T-cell (primary cell): ENCODE data around the gene SERPINA6. TPM values are rescaled to one million over a fixed set of nuclear protein-coding genes. Genes with fewer than 3 reads are reported as not detected.
"Not testable (repeated sequence)": the region's sequence is repeated elsewhere in the genome, so short reads cannot be mapped to it uniquely, and the experiment has no call there.

Experiments
- ATAC-seq, 4 experiments: fragments of 200-7000 bp in 3 of 4; fragments of 150-1000 bp in 1 of 4; cut with Tn5 transposase; replicated peaks in 1 of 4; 1 replicate in 3 of 4; 2 replicates in 1 of 4; pipeline ENCODE4 v1.10.0; 2021; ENCODE audit warnings: moderate library complexity in 3 of 4, mild to moderate bottlenecking in 2 of 4, moderate number of reproducible peaks in 1 of 4
- CTCF ChIA-PET, 2 donors: fragments of 300-600 bp; sonication (Branson Sonifier 250); formaldehyde crosslinking; loops; one replicate each; lab custom pipeline; 2022; ENCODE audit warnings: antibody characterized with exemption in 2 of 2; lab: Charles Lee
- POLR2A ChIA-PET, 2 donors: fragments of 300-600 bp; sonication (Branson Sonifier 250); formaldehyde crosslinking; loops; one replicate each; lab custom pipeline; 2022; ENCODE audit warnings: antibody characterized with exemption in 2 of 2; lab: Charles Lee
- DNase-seq, 35 experiments: peaks; one replicate each; pipeline versions ENCODE4 v3.0.0 to v3.0.0-alpha.2; 2013 to 2023
- H3K27ac ChIP-seq: one replicate; pipeline ENCODE4 v1.5.1; 2013; ENCODE audit warnings: low read length
- H3K27me3 ChIP-seq, 2 experiments: replicated peaks in 1 of 2; 1 replicate in 1 of 2; 2 replicates in 1 of 2; pipeline versions ENCODE4 v1.6.1 to v1.7.0; 2013; ENCODE audit warnings: low read length in 1 of 2, mixed read lengths in 1 of 2; ENCODE audit not compliant: control insufficient read depth in 2 of 2, insufficient read depth in 2 of 2; ENCODE audit errors: extremely low read depth in 1 of 2
- H3K36me3 ChIP-seq, 2 donors: 1 replicate in 1 of 2; 2 replicates in 1 of 2; pipeline versions ENCODE4 v1.6.1 to v1.7.0; 2013; ENCODE audit warnings: low read length in 1 of 2; ENCODE audit not compliant: control insufficient read depth in 2 of 2, insufficient read depth in 1 of 2; ENCODE audit errors: extremely low read depth in 1 of 2
- H3K4me1 ChIP-seq, 2 experiments: 1 replicate in 1 of 2; 2 replicates in 1 of 2; pipeline versions ENCODE4 v1.6.1 to v1.7.0; 2013; ENCODE audit warnings: low read length in 2 of 2, mixed read lengths in 1 of 2; ENCODE audit not compliant: insufficient read depth in 2 of 2, control insufficient read depth in 1 of 2; ENCODE audit errors: extremely low read depth in 1 of 2
- H3K4me3 ChIP-seq, 2 donors: 1 replicate in 1 of 2; 2 replicates in 1 of 2; pipeline versions ENCODE4 v1.5.1 to v1.7.0; 2013; ENCODE audit warnings: mild to moderate bottlenecking in 2 of 2, low read length in 1 of 2, moderate library complexity in 1 of 2; ENCODE audit not compliant: control insufficient read depth in 1 of 2; ENCODE audit errors: extremely low read depth in 1 of 2
- H3K9me3 ChIP-seq: 2 replicates; pipeline ENCODE4 v1.7.0; 2013
- H3K27ac Mint-ChIP-seq, 2 donors: one replicate each; pipeline ENCODE4 v1.8.0; 2020 to 2021; ENCODE audit warnings: mild to moderate bottlenecking in 2 of 2, mixed read lengths in 2 of 2
- H3K27me3 Mint-ChIP-seq, 2 donors: one replicate each; pipeline ENCODE4 v1.8.0; 2021 to 2022; ENCODE audit warnings: mixed read lengths in 2 of 2
- H3K36me3 Mint-ChIP-seq: one replicate; pipeline ENCODE4 v1.8.0; 2021; ENCODE audit warnings: mixed read lengths
- H3K4me1 Mint-ChIP-seq, 3 donors: one replicate each; pipeline ENCODE4 v1.8.0; 2020 to 2022; ENCODE audit warnings: mixed read lengths in 3 of 3, mild to moderate bottlenecking in 1 of 3
- H3K4me3 Mint-ChIP-seq, 3 donors: one replicate each; pipeline ENCODE4 v1.8.0; 2020 to 2022; ENCODE audit warnings: mild to moderate bottlenecking in 3 of 3, mixed read lengths in 3 of 3, moderate library complexity in 3 of 3
- H3K9me3 Mint-ChIP-seq, 3 donors: one replicate each; pipeline ENCODE4 v1.8.0; 2020 to 2022; ENCODE audit warnings: mixed read lengths in 3 of 3
- WGBS: methylation state at CpG from one replicate; pipeline ENCODE4 v1.1.5; 2013; ENCODE audit warnings: missing lambda C conversion rate; ENCODE audit not compliant: insufficient coverage; 5-methylcytosine and 5-hydroxymethylcytosine counted together
- total RNA-seq, 35 experiments: library from RNA in 6 of 35; stranded (reverse) in 6 of 35; fragments of 120-200 nt in 1 of 35; gene quantifications; one replicate each; pipeline versions ENCODE4 v1.2.1 to v1.2.4 and lab custom pipeline; 2013 to 2026

The SERPINA6 gene
- total RNA-seq, 5 donors from 2014 or later (not counting 1 experiment from before 2014, with no cell fraction given), result not detected

DNA sequence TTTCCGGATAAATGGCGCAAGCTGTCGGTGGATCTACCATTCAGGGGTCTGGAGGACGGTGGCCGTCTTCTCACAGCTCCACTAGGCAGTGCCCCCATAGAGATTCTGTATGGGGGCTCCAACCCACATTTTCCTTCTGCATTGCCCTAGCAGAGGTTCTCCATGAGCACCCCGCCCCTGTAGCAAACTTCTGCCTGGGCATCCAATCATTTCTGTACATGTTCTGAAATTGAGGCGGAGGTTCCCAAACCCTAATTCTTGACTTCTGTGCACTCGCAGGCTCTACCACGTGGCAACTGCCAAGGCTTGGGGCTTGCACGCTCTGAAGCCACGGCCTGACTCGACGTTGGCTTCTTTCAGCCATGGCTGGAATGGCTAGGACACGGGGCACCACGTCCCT, 25.0 kb downstream of the SERPINA6 start:
- ATAC-seq, result no peak
- no peaks in the 10 kb centered on the region for H3K9me3 Mint-ChIP-seq
- Histone ChIP-seq H3K4me3 (no peak overlapping the region), H3K9me3 (no peaks in the 10 kb centered on the region), H3K27ac (no peak overlapping the region), H3K36me3 (no peaks in the 10 kb centered on the region), H3K27me3 (peaks cover 0 to 11% of the 10 kb centered on the region in 2 experiments), H3K4me1 (no peaks in the 10 kb centered on the region)
- WGBS, result 94% methylated on average over 13 of the region's 15 CpGs
- no peaks in the 10 kb centered on the region for H3K36me3 Mint-ChIP-seq
- no peak for DNase-seq
- H3K4me3 Mint-ChIP-seq, result no peak overlapping the region
- H3K27ac Mint-ChIP-seq, result no peak overlapping the region
- no peaks in the 10 kb centered on the region for H3K4me1 Mint-ChIP-seq
- peaks cover 10 to 12% of the 10 kb centered on the region in 2 donors for H3K27me3 Mint-ChIP-seq
- ChIA-PET CTCF (no interaction called here), POLR2A (no interaction called here)

DNA sequence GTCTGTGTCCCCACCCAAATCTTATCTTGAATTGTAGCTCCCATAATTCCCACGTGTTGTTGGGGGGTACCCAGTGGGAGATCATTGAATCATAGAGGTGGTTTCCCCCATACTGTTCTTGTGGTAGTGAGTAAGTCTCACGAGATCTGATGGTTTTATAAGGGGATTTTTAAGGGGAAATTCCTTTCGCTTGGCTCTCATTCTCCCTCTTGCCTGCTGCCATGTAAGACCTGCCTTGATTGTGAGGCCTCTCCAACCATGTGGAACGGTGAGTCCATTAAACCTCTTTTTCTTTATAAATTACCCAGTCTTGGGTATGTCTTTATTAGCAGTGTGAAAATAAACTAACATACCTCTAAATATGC, 27.0 kb downstream of the SERPINA6 start:
- H3K27ac ChIP-seq, H3K36me3 Mint-ChIP-seq, ATAC-seq, POLR2A ChIA-PET, H3K4me3 Mint-ChIP-seq, H3K9me3 ChIP-seq, H3K36me3 ChIP-seq, H3K4me1 Mint-ChIP-seq, H3K4me3 ChIP-seq, CTCF ChIA-PET, H3K9me3 Mint-ChIP-seq, DNase-seq, H3K4me1 ChIP-seq, H3K27ac Mint-ChIP-seq: not testable (repeated sequence)
- peaks cover 0 to 20% of the 10 kb centered on the region in 2 experiments for H3K27me3 ChIP-seq
- H3K27me3 Mint-ChIP-seq, result peaks cover 10 to 12% of the 10 kb centered on the region in 2 donors
- WGBS, result 17% methylated on average over 1 of the region's 4 CpGs

DNA sequence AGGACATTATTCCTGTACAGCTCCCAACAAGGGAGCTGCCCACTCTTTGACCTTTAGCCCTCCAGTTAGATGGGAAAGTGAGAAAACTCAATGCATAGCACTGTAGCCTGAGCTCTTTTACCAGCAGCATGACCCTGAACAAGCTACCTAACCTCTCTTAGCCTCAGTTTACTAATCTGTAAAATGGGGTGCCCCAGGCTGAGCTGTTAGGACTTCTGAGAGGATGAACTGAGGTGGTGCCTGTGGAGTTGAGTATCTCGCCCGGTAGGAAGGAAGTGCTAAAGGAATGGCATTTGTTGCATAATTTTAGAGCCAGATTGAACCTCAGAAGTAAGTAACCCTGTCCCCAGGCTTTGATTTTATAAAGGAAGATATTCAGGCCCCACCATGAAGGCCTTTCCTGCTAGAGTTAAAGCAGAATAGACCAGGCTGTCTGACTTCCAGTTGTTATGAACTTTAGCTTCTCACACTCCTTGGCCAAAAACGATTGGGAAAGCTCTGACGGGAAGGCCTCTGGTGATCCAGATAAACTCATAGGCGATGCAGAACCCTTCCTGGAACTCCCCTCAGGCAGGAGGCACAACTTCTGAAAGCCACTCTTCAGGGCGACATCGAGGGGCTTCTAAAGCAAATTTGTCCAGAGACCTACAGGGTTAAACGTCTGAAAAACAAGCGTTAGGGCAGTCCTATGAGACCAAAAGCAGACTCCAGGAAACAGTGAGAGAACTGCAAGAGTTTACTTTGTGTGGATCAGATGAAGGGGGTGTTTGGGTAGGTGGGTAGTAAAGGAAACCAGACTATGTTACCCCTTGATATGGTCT, 27.6 kb downstream of the SERPINA6 start:
- Histone ChIP-seq H3K9me3 (no peaks in the 10 kb centered on the region), H3K27ac (no peak overlapping the region), H3K4me1 (no peaks in the 10 kb centered on the region), H3K4me3 (no peak overlapping the region), H3K27me3 (peaks cover 0 to 24% of the 10 kb centered on the region in 2 experiments), H3K36me3 (no peaks in the 10 kb centered on the region)
- DNase-seq, result no peak
- Mint-ChIP-seq H3K9me3 (no peaks in the 10 kb centered on the region), H3K4me3 (no peak overlapping the region), H3K36me3 (no peaks in the 10 kb centered on the region), H3K4me1 (no peaks in the 10 kb centered on the region), H3K27me3 (peaks cover 10 to 12% of the 10 kb centered on the region in 2 donors), H3K27ac (no peak overlapping the region)
- ChIA-PET POLR2A (no interaction called here), CTCF (no interaction called here)
- 74% methylated on average over 9 of the region's 9 CpGs for WGBS
- ATAC-seq, result no peak

DNA sequence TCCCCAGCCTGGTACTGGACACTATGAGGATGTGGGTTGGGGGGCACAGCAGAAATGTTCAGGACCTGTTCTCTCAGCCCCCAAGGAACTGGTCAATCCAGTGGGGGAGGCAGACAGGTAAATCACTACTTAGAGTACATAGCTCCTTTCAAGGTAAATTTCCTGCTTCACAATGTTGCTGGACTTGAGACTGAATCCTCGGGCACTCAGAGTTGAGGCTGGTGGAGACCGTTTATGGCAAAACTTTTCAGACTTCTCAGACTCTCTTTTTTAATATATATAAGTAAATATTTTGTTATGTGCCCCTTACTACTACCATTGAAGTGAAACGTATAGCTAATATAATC, 29.6 kb downstream of the SERPINA6 start:
- Histone ChIP-seq H3K4me1 (no peaks in the 10 kb centered on the region), H3K4me3 (no peak overlapping the region), H3K27ac (no peak overlapping the region), H3K27me3 (peaks cover 0 to 27% of the 10 kb centered on the region in 2 experiments), H3K9me3 (no peaks in the 10 kb centered on the region), H3K36me3 (no peaks in the 10 kb centered on the region)
- Mint-ChIP-seq H3K4me1 (no peaks in the 10 kb centered on the region), H3K27me3 (peaks cover 7 to 8% of the 10 kb centered on the region in 2 donors), H3K9me3 (no peaks in the 10 kb centered on the region), H3K27ac (no peak overlapping the region), H3K4me3 (no peak overlapping the region), H3K36me3 (no peaks in the 10 kb centered on the region)
- ATAC-seq, result no peak
- DNase-seq, result no peak
- WGBS, result no CpG with 5 or more reads among the region's 3 CpGs
- ChIA-PET POLR2A (no interaction called here), CTCF (no interaction called here)

DNA sequence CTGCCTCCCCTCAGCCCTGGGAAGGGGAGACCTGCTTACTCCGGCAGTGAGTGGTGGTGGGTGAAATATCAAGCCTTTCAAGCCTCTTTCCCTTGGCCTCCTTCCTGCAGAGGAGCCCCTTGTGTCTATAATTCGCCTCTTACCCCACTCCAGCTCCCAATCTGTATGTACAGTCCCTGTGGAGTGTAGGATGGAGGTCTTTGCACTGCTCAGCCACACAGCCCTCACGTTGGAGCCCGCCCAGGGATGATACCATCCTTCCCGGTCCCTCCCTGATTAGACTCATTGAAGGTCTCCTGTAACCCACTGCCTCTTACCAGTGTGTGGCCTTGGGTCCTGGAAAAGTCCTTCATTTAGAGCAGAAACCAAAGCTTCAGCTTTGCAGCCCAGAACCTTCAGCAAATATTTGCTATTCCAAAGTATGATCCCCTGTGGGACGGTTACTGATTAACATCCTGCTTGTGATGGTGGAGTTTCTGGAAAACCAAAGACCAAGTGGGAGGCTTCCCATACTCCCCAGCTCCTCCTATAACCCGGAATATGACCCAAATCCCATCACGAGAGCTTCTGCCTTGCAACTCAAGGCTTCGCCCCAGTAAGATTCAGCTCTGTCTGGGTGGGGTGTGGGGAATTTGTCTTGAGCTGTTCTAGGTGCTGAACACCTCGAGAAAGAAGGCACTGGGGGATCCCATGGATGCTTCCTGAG, 30.1 kb downstream of the SERPINA6 start, which contains the start of gene SERPINA10:
SERPINA10 (minus strand) TSS at position 397 of the 706 bp plus-strand sequence. CDS start 2,675 bp downstream, outside the sequence.
- no peak within 1 kb of the TSS for H3K4me3 Mint-ChIP-seq
- Histone ChIP-seq H3K9me3 (no peaks in the 10 kb centered on the region), H3K4me3 (no peak within 1 kb of the TSS), H3K27ac (no peak within 1 kb of the TSS), H3K27me3 (peaks cover 0 to 24% of the 10 kb centered on the region in 2 experiments), H3K36me3 (no peaks in the 10 kb centered on the region), H3K4me1 (no peaks in the 10 kb centered on the region)
- CTCF ChIA-PET, result no interaction called here
- peaks cover 4 to 7% of the 10 kb centered on the region in 2 donors for H3K27me3 Mint-ChIP-seq
- 81% methylated on average over 3 of the region's 10 CpGs for WGBS
- no peaks in the 10 kb centered on the region for H3K36me3 Mint-ChIP-seq
- H3K27ac Mint-ChIP-seq, result no peak within 1 kb of the TSS
- H3K9me3 Mint-ChIP-seq, result no peaks in the 10 kb centered on the region
- ATAC-seq (no peak), DNase-seq (no peak)
- POLR2A ChIA-PET, result no interaction called here
- no peaks in the 10 kb centered on the region for H3K4me1 Mint-ChIP-seq

DNA sequence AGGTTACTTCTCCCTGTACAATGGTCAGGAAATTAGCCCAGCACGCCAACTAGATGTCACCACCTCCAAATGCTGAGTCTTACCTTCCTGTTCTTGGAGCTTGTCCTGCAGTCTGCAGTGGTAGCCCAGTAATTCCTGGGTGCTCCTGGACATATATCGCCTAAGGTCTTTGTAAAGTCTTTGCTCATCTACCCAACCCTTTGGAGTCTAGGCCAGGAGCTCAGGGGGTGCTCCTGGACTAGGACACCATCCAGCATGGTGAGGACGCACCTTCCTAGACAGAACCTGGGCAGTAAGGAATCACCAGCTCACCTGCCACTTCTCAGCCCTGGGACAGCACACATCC, 30.6 kb downstream of the SERPINA6 start:
- Histone ChIP-seq H3K27me3 (peaks cover 0 to 24% of the 10 kb centered on the region in 2 experiments), H3K36me3 (no peaks in the 10 kb centered on the region), H3K27ac (no peak overlapping the region), H3K4me1 (no peaks in the 10 kb centered on the region), H3K9me3 (no peaks in the 10 kb centered on the region), H3K4me3 (no peak overlapping the region)
- Mint-ChIP-seq H3K27ac (no peak overlapping the region), H3K27me3 (peaks cover 3 to 5% of the 10 kb centered on the region in 2 donors), H3K4me3 (no peak overlapping the region), H3K9me3 (no peaks in the 10 kb centered on the region), H3K4me1 (no peaks in the 10 kb centered on the region), H3K36me3 (no peaks in the 10 kb centered on the region)
- WGBS, result 67% methylated on average over 1 of the region's 3 CpGs
- ChIA-PET POLR2A (no interaction called here), CTCF (no interaction called here)
- ATAC-seq (no peak), DNase-seq (no peak)
